Activated naive CD4-positive, alpha-beta T cell treated with anti-CD3 and anti-CD28 coated beads, Interleukin-2, amount 10 ng/mL, durations not matched to agents 5 hours and 36 hours (primary cell): ENCODE results near the gene PLSCR1. TPM values are rescaled to one million over a fixed set of nuclear protein-coding genes. Genes with fewer than 3 reads are reported as not detected.

ENCODE experiments used
- total RNA-seq, 2 experiments: library from RNA; stranded (reverse); gene quantifications; one replicate each; pipeline ENCODE4 v1.2.3, GENCODE V29; 2021

The PLSCR1 gene, protein sequence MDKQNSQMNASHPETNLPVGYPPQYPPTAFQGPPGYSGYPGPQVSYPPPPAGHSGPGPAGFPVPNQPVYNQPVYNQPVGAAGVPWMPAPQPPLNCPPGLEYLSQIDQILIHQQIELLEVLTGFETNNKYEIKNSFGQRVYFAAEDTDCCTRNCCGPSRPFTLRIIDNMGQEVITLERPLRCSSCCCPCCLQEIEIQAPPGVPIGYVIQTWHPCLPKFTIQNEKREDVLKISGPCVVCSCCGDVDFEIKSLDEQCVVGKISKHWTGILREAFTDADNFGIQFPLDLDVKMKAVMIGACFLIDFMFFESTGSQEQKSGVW
- 10 to 100 TPM; 72.0 to 74.4 TPM for total RNA-seq

DNA sequence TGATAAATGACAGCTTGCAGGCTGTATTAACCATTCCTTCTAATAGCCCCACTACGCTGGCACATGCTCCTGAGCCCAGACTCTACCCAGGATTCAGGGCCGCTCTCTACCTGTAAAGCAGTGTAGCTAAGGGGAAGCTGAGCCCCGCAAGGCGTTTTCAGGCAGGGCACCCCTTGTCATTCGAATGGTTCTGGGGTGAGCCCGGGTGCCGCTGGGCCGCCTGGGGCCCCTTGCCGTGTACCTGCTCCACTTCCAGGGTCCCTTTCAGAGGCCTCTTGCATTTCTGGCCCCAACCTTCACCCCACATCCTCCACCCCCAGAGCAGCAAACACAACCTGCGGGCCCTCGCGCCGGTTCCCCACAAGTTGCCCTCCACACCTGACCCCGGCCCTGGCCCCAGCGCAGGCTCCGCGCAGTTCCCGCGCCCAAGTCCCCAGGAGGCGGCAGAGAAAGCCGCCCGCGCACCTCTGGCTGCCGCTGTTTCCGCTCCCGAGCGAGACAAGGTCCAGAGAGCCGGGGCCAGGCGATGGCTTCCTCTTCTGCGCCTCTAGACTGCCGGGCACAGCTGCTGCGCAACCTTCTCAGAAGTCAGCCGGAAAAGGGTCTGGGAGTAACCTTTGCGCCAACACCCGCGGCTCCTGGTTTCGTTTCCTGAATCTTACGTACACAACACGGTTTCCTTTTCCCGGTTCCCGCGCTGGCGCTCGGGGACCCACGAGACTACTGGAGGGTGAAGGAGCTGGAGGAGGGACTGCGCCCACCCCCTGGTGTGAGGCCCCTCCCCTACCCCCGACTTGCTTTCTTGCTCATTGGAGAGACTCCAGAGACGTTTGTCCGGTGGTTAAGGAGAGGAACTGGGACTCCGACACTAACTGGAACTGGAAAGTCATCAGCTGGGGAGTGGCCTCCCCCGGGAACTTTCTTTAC lies at the start of gene PLSCR1:
Gene PLSCR1 (minus strand): TSS at position 606 of the 927 bp plus-strand sequence. CDS start 8,055 bp downstream, outside the sequence.

DNA sequence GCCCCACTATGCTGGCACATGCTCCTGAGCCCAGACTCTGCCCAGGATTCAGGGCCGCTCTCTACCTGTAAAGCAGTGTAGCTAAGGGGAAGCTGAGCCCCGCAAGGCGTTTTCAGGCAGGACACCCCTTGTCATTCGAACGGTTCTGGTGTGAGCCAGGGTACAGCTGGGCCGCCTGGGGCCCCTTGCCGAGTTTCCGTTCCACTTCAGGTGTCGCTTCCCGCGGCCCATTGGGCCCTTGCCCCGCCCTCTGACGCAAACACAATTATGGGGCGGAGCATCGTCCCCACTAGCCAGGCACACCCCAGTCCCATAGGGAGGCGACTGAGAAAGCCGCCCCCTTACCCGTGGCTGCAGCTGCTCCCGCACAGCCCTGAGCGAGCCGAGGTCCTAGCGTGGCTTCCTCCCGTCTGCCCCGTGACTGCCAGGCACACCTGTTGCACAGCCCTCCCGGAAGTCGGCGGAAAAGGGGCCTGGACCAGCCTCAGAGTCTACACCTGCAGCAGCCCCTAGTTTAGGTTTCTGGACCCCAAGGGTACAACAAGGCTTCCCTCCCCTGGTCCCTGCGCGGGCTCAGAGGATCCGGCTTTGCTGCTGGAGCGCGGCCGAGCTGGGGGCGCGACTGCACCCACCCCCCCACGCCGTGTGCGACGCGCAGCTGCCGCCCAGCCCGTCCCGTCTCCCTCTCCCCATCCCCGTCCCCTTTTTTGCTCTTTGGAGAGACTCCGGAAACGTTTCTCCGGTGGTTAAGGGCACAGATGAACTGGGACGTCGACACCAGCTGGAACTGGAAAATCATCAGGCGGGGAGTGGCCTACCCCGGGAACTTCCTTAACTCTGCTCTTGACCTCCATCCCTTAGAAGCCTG lies 75.0 kb downstream of the PLSCR1 start, which contains the start of gene PLSCR2:
Gene PLSCR2 (minus strand): TSS at position 412 of the 868 bp plus-strand sequence. CDS start 9,657 bp downstream, outside the sequence.

Other genes with a start within 250 kb of the PLSCR1 start
- not detected for gene PLSCR2, start 75.0 kb downstream of the PLSCR1 start, total RNA-seq
- not detected for gene PLSCR5, start 60.7 kb upstream of the PLSCR1 start, total RNA-seq